Skeletal muscle tissue (tissue), 4 donors: ENCODE measurements around the gene NR1D1. TPM values are rescaled to one million over a fixed set of nuclear protein-coding genes. Genes with fewer than 3 reads are reported as not detected.

Source experiments
- H3K27ac ChIP-seq: one replicate; pipeline ENCODE4 v1.7.0; 2013; ENCODE audit warnings: mild to moderate bottlenecking, low read depth, low read length, inconsistent platforms
- H3K27me3 ChIP-seq, 3 donors: one replicate each; pipeline ENCODE4 v1.7.0; 2013; ENCODE audit warnings: low read length in 3 of 3; ENCODE audit not compliant: control insufficient read depth in 3 of 3, insufficient read depth in 3 of 3
- H3K36me3 ChIP-seq, 3 donors: one replicate each; pipeline ENCODE4 v1.7.0; 2013; ENCODE audit warnings: low read length in 3 of 3; ENCODE audit not compliant: control insufficient read depth in 3 of 3, insufficient read depth in 3 of 3
- H3K4me1 ChIP-seq, 3 donors: one replicate each; pipeline ENCODE4 v1.7.0; 2013; ENCODE audit warnings: low read length in 3 of 3, mild to moderate bottlenecking in 3 of 3; ENCODE audit not compliant: control insufficient read depth in 3 of 3, insufficient read depth in 3 of 3
- H3K4me3 ChIP-seq, 3 donors: one replicate each; pipeline ENCODE4 v1.7.0; 2013; ENCODE audit warnings: low read length in 3 of 3
- H3K9ac ChIP-seq, 3 donors: one replicate each; pipeline ENCODE4 v1.7.0; 2013; ENCODE audit warnings: low read length in 3 of 3, mild to moderate bottlenecking in 3 of 3, moderate library complexity in 2 of 3, low read depth in 1 of 3
- H3K9me3 ChIP-seq, 3 donors: one replicate each; pipeline ENCODE4 v1.7.0; 2013; ENCODE audit warnings: low read length in 3 of 3; ENCODE audit not compliant: control insufficient read depth in 3 of 3
- total RNA-seq: library from RNA; depleted of rRNA; stranded (reverse); fragments of >200 nt; gene quantifications from one replicate; pipeline ENCODE4 v1.2.3, GENCODE V29; 2014
- donor health status: Osteomylitis.

The NR1D1 gene
- total RNA-seq, 1 donor from 2014 or later = 1.0 TPM

DNA sequence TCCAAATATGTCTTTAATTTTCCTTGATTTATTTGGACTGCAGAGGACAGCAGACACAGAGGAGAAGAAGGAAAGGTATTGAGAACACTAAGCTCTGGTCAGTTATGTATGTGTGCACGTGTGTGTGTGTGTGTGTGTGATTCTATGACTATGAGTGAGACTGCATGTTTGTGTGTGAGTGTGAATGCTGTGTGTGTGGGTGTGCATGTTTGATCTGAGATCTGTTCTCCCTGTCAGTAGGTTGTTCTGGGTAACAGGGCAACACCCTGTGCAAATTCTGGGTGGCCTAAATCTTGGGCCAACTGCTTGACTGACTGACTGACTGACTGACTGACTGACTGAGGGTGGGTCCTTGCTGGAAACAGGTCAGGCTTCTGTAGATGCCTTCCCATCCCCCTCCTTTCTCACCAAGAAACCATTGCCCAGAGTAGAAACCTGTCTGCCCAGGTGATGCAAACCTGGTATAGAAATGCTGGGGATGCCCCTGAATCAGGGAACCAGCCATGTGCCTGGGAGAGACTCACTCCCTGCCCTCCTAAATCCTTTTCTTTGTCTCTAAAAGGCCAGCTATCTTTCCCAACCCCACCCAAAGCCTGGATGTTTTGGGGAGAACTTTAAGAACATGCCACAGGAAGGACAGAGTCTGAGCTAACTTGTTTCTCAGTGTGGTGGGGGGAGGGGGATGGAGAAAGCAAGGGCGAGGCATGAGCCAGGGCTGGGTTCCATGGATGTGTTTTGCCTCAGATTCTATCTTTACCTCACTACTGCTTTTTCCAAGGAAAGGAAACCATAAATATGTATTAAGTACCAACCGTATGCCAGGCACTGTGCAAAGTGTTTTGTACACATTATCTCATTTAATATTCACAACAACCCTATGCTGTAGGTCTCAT is 4.5 kb upstream of the NR1D1 start:
- peak overlapping the region; percentile 99 for H3K27ac ChIP-seq
- peaks cover 0 to 5% (median 0%) of the 10 kb centered on the region in 3 donors for H3K36me3 ChIP-seq
- peak overlapping the region in 2 of 3 donors; percentile 36 to 95 for H3K9ac ChIP-seq
- no peaks in the 10 kb centered on the region for H3K9me3 ChIP-seq
- H3K4me1 ChIP-seq = peaks cover 85 to 94% (median 88%) of the 10 kb centered on the region in 3 donors
- H3K4me3 ChIP-seq = peak overlapping the region in 2 of 3 donors; percentile 0 to 27
- H3K27me3 ChIP-seq = no peaks in the 10 kb centered on the region

DNA sequence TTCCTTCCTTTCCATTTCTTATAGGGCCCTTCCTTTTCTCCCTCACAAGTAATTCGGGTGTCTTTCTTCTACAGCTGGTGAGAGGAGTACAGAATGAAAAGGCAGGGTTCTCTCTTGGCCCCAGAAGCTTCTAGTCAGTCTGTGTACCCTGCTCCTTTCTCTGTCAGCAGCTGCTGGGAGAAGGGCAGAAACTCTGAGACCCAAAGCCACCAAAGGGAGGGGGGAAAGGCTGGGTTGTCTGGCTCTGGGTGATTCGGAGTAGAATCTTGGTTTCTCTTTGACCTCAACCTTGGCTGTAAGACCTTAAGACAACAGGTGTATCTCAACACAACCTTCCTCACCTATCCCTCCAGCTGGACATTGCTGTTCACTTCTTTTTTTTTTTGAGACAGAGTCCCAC is 3.3 kb upstream of the NR1D1 start:
- no peaks in the 10 kb centered on the region for H3K9me3 ChIP-seq
- no peaks in the 10 kb centered on the region for H3K27me3 ChIP-seq
- peak overlapping the region; percentile 99 for H3K27ac ChIP-seq
- H3K4me3 ChIP-seq = peak overlapping the region in 1 of 3 donors; percentile 22
- H3K4me1 ChIP-seq = peaks cover 77 to 88% (median 77%) of the 10 kb centered on the region in 3 donors
- H3K9ac ChIP-seq = peak overlapping the region in 2 of 3 donors; percentile 59 to 84
- peaks cover 0 to 11% (median 0%) of the 10 kb centered on the region in 3 donors for H3K36me3 ChIP-seq

GRCh38 chr17:40103071-40103661 is 2.8 kb upstream of the NR1D1 start:
- Histone ChIP-seq H3K9me3 (no peaks in the 10 kb centered on the region), H3K27me3 (no peaks in the 10 kb centered on the region), H3K4me1 (peaks cover 74 to 88% (median 78%) of the 10 kb centered on the region in 3 donors), H3K27ac (peak overlapping the region; percentile 99), H3K4me3 (peak overlapping the region in 2 of 3 donors; percentile 22 to 24), H3K36me3 (peaks cover 0 to 16% (median 0%) of the 10 kb centered on the region in 3 donors), H3K9ac (peak overlapping the region; percentile 19 to 84 (median 59))

DNA sequence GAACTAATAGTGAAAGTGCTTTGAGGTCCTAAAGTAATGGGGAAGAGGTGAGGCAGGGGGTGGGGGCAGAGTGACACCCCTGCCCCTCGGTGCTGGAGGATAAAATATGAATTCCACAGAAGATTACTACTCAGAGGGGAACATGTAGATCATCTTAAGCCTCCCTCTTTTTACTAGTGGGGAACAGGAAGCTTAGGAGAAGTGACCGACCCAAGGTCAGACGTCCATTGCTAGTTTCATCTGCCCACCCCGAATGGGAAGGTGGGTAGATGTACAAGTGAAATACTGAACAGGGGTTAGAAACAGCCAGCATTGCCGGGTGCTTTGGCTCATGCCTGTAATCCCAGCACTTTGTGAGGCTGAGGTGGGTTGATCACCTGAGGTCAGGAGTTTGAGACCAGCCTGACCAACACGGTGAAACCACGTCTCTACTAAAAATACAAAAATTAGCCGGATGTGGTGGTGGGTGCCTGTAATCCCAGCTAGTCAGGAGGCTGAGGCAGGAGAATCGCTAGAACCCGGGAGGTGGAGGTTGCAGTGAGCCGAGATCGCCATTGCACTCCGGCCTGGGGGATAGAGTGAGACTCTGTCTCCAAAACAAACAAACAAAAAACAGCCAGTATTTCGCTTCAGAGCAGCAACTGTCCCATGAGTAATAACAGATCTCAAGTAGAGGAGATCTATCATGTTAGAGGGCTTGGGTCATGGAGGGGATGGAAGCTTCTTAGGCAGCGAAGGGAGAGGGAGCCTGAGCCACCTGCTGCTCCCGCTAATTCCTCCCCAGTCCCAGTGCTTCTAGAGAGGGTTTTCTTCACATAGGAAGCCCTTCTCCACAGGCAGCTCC is 1.2 kb upstream of the NR1D1 start:
- H3K9me3 ChIP-seq = no peaks in the 10 kb centered on the region
- H3K4me1 ChIP-seq = peaks cover 75 to 88% (median 79%) of the 10 kb centered on the region in 3 donors
- H3K36me3 ChIP-seq = peaks cover 11 to 30% (median 12%) of the 10 kb centered on the region in 3 donors
- peak overlapping the region; percentile 96 to 100 (median 100) for H3K4me3 ChIP-seq
- no peaks in the 10 kb centered on the region for H3K27me3 ChIP-seq
- H3K9ac ChIP-seq = peak overlapping the region; percentile 81 to 100 (median 89)
- peak overlapping the region; percentile 99 for H3K27ac ChIP-seq

GRCh38 chr17:40100669-40101366 is 429 bp upstream of the NR1D1 start:
- H3K4me1 ChIP-seq = peaks cover 75 to 88% (median 79%) of the 10 kb centered on the region in 3 donors
- H3K36me3 ChIP-seq = peaks cover 19 to 38% (median 20%) of the 10 kb centered on the region in 3 donors

GRCh38 chr17:40099619-40100418 is 570 bp downstream of the NR1D1 start:
- Histone ChIP-seq H3K9ac (peak overlapping the region; percentile 99 to 100 (median 100)), H3K27ac (peak overlapping the region; percentile 99), H3K9me3 (no peaks in the 10 kb centered on the region), H3K36me3 (peaks cover 28 to 48% (median 29%) of the 10 kb centered on the region in 3 donors), H3K4me3 (peak overlapping the region; percentile 96 to 100 (median 100)), H3K27me3 (no peaks in the 10 kb centered on the region), H3K4me1 (peaks cover 75 to 88% (median 79%) of the 10 kb centered on the region in 3 donors)

More at GRCh38 chr17:40100669-40101366, 429 bp upstream of the NR1D1 start:
- Histone ChIP-seq H3K9me3 (no peaks in the 10 kb centered on the region), H3K4me3 (peak overlapping the region; percentile 96 to 100 (median 100)), H3K9ac (peak overlapping the region; percentile 99 to 100 (median 100)), H3K27ac (peak overlapping the region; percentile 99), H3K27me3 (no peaks in the 10 kb centered on the region)

DNA sequence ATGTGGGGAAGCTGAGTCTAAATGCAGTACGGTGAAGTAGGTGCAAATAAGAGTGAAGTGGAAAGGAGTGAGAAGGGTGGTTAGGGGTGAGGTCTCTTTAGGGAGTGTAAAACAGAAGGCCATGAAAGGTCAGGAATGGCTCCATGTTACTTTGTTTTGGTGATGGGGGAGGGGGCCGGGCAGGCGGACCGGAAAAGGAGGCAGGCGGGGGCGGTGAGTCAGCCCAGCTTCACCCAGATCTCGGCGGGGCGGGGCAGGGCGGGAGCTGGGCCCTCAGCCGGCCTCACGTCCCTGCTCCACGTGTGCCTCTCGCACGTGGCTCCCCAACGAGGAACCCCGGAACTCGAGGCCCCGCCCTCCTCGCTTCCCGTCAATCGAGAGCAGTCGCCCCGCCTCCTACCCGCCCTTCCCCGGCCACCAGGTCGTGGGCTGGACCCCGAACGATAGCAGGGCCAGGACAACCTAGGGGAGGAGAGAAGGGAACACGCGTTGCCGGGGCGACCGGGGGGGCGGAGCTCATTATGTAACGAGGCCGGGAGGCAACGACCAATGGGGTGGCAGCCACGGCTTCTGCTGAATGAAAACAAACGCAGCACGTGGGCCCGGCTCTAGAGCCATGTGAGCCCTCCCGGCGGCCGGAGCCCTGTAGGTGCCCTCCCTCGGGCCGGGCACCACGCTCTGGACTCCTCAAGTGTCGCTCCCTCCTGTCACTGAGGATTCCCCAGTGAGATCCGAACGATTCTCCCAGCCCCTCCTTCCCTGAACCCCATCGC is 1.4 kb downstream of the NR1D1 start:
- Histone ChIP-seq H3K9ac (peak overlapping the region; percentile 99 to 100 (median 100)), H3K36me3 (peaks cover 33 to 56% (median 37%) of the 10 kb centered on the region in 3 donors), H3K4me3 (peak overlapping the region; percentile 96 to 100 (median 100)), H3K9me3 (no peaks in the 10 kb centered on the region), H3K27ac (peak overlapping the region; percentile 99), H3K4me1 (peaks cover 75 to 88% (median 79%) of the 10 kb centered on the region in 3 donors), H3K27me3 (no peaks in the 10 kb centered on the region)
